GM12874 (cell line): ENCODE measurements around the gene TNS3.

Source experiments
- TF ChIP-seq, protein P1 (sequence below): IDR thresholded peaks from 2 replicates; pipeline ENCODE4 v1.5.1; 2011; ENCODE audit warnings: low read depth, mild to moderate bottlenecking, control low read depth, low read length, moderate library complexity; ENCODE audit not compliant: insufficient read depth

The TNS3 gene

GRCh38 chr7:47504551-47505311, 77.2 kb downstream of the TNS3 start:
- TF ChIP-seq, protein P1, sequence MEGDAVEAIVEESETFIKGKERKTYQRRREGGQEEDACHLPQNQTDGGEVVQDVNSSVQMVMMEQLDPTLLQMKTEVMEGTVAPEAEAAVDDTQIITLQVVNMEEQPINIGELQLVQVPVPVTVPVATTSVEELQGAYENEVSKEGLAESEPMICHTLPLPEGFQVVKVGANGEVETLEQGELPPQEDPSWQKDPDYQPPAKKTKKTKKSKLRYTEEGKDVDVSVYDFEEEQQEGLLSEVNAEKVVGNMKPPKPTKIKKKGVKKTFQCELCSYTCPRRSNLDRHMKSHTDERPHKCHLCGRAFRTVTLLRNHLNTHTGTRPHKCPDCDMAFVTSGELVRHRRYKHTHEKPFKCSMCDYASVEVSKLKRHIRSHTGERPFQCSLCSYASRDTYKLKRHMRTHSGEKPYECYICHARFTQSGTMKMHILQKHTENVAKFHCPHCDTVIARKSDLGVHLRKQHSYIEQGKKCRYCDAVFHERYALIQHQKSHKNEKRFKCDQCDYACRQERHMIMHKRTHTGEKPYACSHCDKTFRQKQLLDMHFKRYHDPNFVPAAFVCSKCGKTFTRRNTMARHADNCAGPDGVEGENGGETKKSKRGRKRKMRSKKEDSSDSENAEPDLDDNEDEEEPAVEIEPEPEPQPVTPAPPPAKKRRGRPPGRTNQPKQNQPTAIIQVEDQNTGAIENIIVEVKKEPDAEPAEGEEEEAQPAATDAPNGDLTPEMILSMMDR: no peak

GRCh38 chr7:47503281-47503680, 78.6 kb downstream of the TNS3 start:
- TF ChIP-seq, protein P1: no peak

GRCh38 chr7:47502240-47502877, 79.6 kb downstream of the TNS3 start:
- TF ChIP-seq, protein P1: no peak

DNA sequence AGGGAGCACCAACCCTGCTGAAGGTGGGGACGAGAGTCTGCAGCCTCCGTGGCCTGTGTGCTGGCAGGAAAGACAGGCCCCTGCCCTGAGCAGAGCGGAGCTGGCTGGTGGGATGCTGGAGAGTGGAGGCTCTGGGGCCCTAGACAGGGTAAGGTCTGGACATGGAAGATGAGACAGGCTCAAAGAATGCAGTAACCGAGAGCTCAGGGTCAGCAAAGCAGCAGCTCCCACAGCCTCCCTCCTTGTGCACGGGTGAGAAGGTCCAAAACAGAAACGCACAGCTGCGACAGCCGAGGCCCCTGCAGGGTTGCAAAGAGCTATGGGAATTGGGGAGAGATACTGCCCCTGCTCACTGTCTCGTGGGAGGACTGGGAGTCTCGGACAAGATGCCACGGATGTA, 80.5 kb downstream of the TNS3 start:
- TF ChIP-seq, protein P1: no peak

- TF ChIP-seq, protein P1: no peak
Observed at GRCh38 chr7:47500103-47500563, 81.8 kb downstream of the TNS3 start.

GRCh38 chr7:47498229-47499056, 83.5 kb downstream of the TNS3 start:
- TF ChIP-seq, protein P1: no peak
